WTC11 (cell line): Measurements from ENCODE around the gene PYM1. TPM values are rescaled to one million over a fixed set of nuclear protein-coding genes. Genes with fewer than 3 reads are reported as not detected.

Source experiments
- ATAC-seq: fragments of 200-7000 bp; cut with Tn5 transposase; 2 replicates; pipeline ENCODE4 v1.10.0; 2021; ENCODE audit warnings: mild to moderate bottlenecking, moderate library complexity
- CTCF ChIA-PET: fragments of 300-600 bp; sonication (Branson Sonifier 250); formaldehyde crosslinking; loops from one replicate; lab custom pipeline; 2021; ENCODE audit warnings: antibody characterized with exemption; lab: Charles Lee
- POLR2A ChIA-PET: fragments of 350-600 bp; sonication (Branson Sonifier 250); formaldehyde crosslinking; loops from one replicate; lab custom pipeline; 2021; ENCODE audit warnings: antibody characterized with exemption; lab: Charles Lee
- DNase-seq: peaks from one replicate; pipeline ENCODE4 v3.0.0; 2021; ENCODE audit warnings: low spot score
- H3K27ac Mint-ChIP-seq: 2 replicates; pipeline ENCODE4 v1.8.0; 2021; ENCODE audit warnings: mixed read lengths
- H3K27me3 Mint-ChIP-seq: 2 replicates; pipeline ENCODE4 v1.8.0; 2021; ENCODE audit warnings: low read depth, mild to moderate bottlenecking, moderate library complexity, mixed read lengths
- H3K36me3 Mint-ChIP-seq: 2 replicates; pipeline ENCODE4 v1.8.0; 2021; ENCODE audit warnings: mixed read lengths
- H3K4me1 Mint-ChIP-seq: 2 replicates; pipeline ENCODE4 v1.8.0; 2022; ENCODE audit warnings: mixed read lengths
- H3K4me3 Mint-ChIP-seq: 2 replicates; pipeline ENCODE4 v1.8.0; 2021; ENCODE audit warnings: mild to moderate bottlenecking, moderate library complexity, mixed read lengths
- H3K9me3 Mint-ChIP-seq: 2 replicates; pipeline ENCODE4 v1.8.0; 2021; ENCODE audit warnings: mixed read lengths
- ARID4B ChIP-seq: sonication (generic); formaldehyde crosslinking; IDR thresholded peaks from 2 replicates; pipeline ENCODE4 v1.8.0; 2023; ENCODE audit warnings: missing genetic modification reagents, mild to moderate bottlenecking, borderline replicate concordance
- ATF2 ChIP-seq: sonication (generic); formaldehyde crosslinking; IDR thresholded peaks from 2 replicates; pipeline ENCODE4 v1.8.1; 2022; ENCODE audit warnings: low read depth, missing genetic modification reagents, borderline replicate concordance
- CREB1 ChIP-seq: sonication (generic); formaldehyde crosslinking; IDR thresholded peaks from 2 replicates; pipeline ENCODE4 v1.8.0; 2023; ENCODE audit warnings: mild to moderate bottlenecking, missing genetic modification reagents
- E2F5 ChIP-seq: sonication (generic); formaldehyde crosslinking; IDR thresholded peaks from 2 replicates; pipeline ENCODE4 v1.8.1; 2022; ENCODE audit warnings: mild to moderate bottlenecking, moderate library complexity, missing genetic modification reagents
- EMX1 ChIP-seq: fragments of 250-450 bp; sonication (Bioruptor Pico); IDR thresholded peaks from 2 replicates; pipeline ENCODE4 v1.8.0; 2021; ENCODE audit warnings: mild to moderate bottlenecking
- FOXP1 ChIP-seq: sonication (generic); formaldehyde crosslinking; IDR thresholded peaks from 2 replicates; pipeline ENCODE4 v1.8.0; 2022; ENCODE audit warnings: missing genetic modification reagents, mild to moderate bottlenecking, moderate library complexity, borderline replicate concordance
- GABPB1 ChIP-seq: sonication (generic); formaldehyde crosslinking; IDR thresholded peaks from 2 replicates; pipeline ENCODE4 v1.8.1; 2023; ENCODE audit warnings: mild to moderate bottlenecking, missing genetic modification reagents
- MXD4 ChIP-seq: fragments of 250-450 bp; sonication (Bioruptor Pico); IDR thresholded peaks from 2 replicates; pipeline ENCODE4 v1.8.0; 2021; ENCODE audit warnings: mild to moderate bottlenecking, moderate library complexity, borderline replicate concordance
- NFYB ChIP-seq: sonication (generic); formaldehyde crosslinking; conservative IDR thresholded peaks from 2 replicates; pipeline ENCODE4 v1.8.0; 2022; ENCODE audit warnings: low read depth, missing genetic modification reagents
- OVOL2 ChIP-seq: fragments of 250-450 bp; sonication (Bioruptor Pico); IDR thresholded peaks from 2 replicates; pipeline ENCODE4 v1.9.0; 2021; ENCODE audit warnings: mild to moderate bottlenecking, borderline replicate concordance
- RELA ChIP-seq: sonication (generic); formaldehyde crosslinking; IDR thresholded peaks from 2 replicates; pipeline ENCODE4 v1.8.1; 2022; ENCODE audit warnings: missing genetic modification reagents, mild to moderate bottlenecking, borderline replicate concordance
- RORB ChIP-seq: fragments of 250-450 bp; sonication (Bioruptor Pico); IDR thresholded peaks from 2 replicates; pipeline ENCODE4 v1.9.0; 2021; ENCODE audit warnings: mild to moderate bottlenecking
- TEAD1 ChIP-seq: sonication (generic); formaldehyde crosslinking; IDR thresholded peaks from 2 replicates; pipeline ENCODE4 v1.8.0; 2022; ENCODE audit warnings: mild to moderate bottlenecking, missing genetic modification reagents
- TEAD4 ChIP-seq: sonication (generic); formaldehyde crosslinking; IDR thresholded peaks from 2 replicates; pipeline ENCODE4 v1.8.0; 2022; ENCODE audit warnings: mild to moderate bottlenecking, missing genetic modification reagents
- USF1 ChIP-seq: sonication (generic); formaldehyde crosslinking; IDR thresholded peaks from 2 replicates; pipeline ENCODE4 v1.8.0; 2022; ENCODE audit warnings: mild to moderate bottlenecking, missing genetic modification reagents
- ZBTB21 ChIP-seq: sonication (generic); formaldehyde crosslinking; IDR thresholded peaks from 2 replicates; pipeline ENCODE4 v1.8.1; 2023; ENCODE audit warnings: mild to moderate bottlenecking, missing genetic modification reagents, borderline replicate concordance
- total RNA-seq: library from RNA; stranded (reverse); gene quantifications from 3 replicates; pipeline ENCODE4 v1.2.3, GENCODE V29; 2021
- TF ChIP-seq, protein P1 (sequence below): sonication (generic); formaldehyde crosslinking; IDR thresholded peaks from 2 replicates; pipeline ENCODE4 v1.8.1; 2023; ENCODE audit warnings: mild to moderate bottlenecking, missing genetic modification reagents, borderline replicate concordance
- TF ChIP-seq, protein P2 (sequence below): sonication (generic); formaldehyde crosslinking; IDR thresholded peaks from 2 replicates; pipeline ENCODE4 v1.8.0; 2023; ENCODE audit warnings: missing genetic modification reagents
- TF ChIP-seq, protein P3 (sequence below): fragments of 250-450 bp; sonication (Bioruptor Pico); IDR thresholded peaks from 2 replicates; pipeline ENCODE4 v2.1.2; 2022; ENCODE audit warnings: mild to moderate bottlenecking, moderate library complexity
- TF ChIP-seq, protein P4 (sequence below): sonication (generic); formaldehyde crosslinking; IDR thresholded peaks from 2 replicates; pipeline ENCODE4 v1.8.1; 2023; ENCODE audit warnings: mild to moderate bottlenecking, moderate library complexity, missing genetic modification reagents

Gene PYM1
- total RNA-seq, 1 experiment from 2014 or later: 55.5 TPM

DNA sequence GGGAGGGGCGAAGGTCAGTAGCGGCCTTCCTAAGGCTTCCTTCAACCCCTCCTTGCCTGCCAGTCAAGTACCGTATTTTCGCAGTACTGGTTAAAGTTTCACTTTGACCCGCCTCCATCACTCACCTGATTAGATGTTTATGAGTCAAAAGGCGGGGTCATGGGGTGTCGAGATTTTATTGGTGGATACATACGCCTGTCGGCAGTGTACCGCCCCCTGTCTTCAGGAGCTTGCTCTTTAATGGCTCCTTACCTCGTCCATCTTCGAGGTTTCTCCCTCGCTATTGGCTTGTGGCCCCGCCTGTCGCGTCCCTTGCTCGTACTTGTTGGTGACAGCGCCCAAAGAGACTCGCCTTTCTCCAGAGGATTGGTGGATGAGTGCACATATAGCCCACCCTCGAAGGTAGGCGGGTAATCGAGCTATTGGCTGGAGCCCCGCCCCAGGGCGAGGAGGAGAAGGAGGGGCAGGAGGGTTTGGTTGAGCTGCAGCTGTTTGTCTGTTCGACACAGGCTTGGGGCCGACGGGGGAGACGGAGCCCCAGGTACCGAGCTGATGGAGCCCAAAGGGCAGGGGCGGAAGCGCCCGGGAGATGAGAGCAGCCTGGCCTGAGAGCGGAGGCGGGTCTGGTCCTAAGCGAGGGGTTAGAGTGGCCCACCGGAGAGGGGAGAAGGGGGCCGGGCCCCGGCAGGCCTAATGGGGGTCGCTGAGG is 46.1 kb upstream of the PYM1 start, which contains the start of gene RAB5B:
TSS of gene RAB5B (plus strand) at position 480 of the 709 bp plus-strand sequence. CDS start 12,883 bp downstream, outside the sequence.
- Mint-ChIP-seq H3K27me3 (no peaks in the 10 kb centered on the region), H3K36me3 (peaks cover 37% of the 10 kb centered on the region), H3K4me3 (no peak within 1 kb of the TSS), H3K9me3 (no peaks in the 10 kb centered on the region), H3K27ac (no peak within 1 kb of the TSS), H3K4me1 (no peaks in the 10 kb centered on the region; the same call in 1 of the 2 replicates)
- CTCF ChIA-PET: interaction anchor here (0.7 to 2.5 kb wide), 35 partner anchors 12 to 663 kb away, joined by 3 to 32 read pairs (median 4); partner anchors contain the start of genes CD63, DNAJC14, ERBB3 and IKZF4
- DNase-seq: peak; percentile 99
- peak; percentile 91 for ATAC-seq
- POLR2A ChIA-PET: interaction anchor here (0.6 to 2.1 kb wide), 29 partner anchors 8 to 1481 kb away, joined by 3 to 22 read pairs (median 5); partner anchors contain the start of genes CD63, DNAJC14, ERBB3 and IKZF4
- TF ChIP-seq GABPB1 (CRISPR knock-in tag) (peak; percentile 55; the same call in 1 of the 2 replicates), MXD4 (CRISPR knock-in tag) (no peak), ARID4B (peak; percentile 62; the same call in 1 of the 2 replicates), USF1 (CRISPR knock-in tag) (peak; percentile 48; the same call in 1 of the 2 replicates), ZBTB21 (CRISPR knock-in tag) (peak; percentile 46; the same call in 1 of the 2 replicates), NFYB (CRISPR knock-in tag) (peak; percentile 98), E2F5 (CRISPR knock-in tag) (peak; percentile 14; the same call in 1 of the 2 replicates), FOXP1 (CRISPR knock-in tag) (peak; percentile 56; the same call in 1 of the 2 replicates), RORB (CRISPR knock-in tag) (no peak), OVOL2 (CRISPR knock-in tag) (no peak), CREB1 (CRISPR knock-in tag) (no peak), TEAD1 (CRISPR knock-in tag) (peak; percentile 75; the same call in 1 of the 2 replicates), ATF2 (CRISPR knock-in tag) (no peak), TEAD4 (CRISPR knock-in tag) (no peak; the same call in 1 of the 2 replicates), EMX1 (CRISPR knock-in tag) (no peak), RELA (CRISPR knock-in tag) (no peak)
- TF ChIP-seq, protein P1, sequence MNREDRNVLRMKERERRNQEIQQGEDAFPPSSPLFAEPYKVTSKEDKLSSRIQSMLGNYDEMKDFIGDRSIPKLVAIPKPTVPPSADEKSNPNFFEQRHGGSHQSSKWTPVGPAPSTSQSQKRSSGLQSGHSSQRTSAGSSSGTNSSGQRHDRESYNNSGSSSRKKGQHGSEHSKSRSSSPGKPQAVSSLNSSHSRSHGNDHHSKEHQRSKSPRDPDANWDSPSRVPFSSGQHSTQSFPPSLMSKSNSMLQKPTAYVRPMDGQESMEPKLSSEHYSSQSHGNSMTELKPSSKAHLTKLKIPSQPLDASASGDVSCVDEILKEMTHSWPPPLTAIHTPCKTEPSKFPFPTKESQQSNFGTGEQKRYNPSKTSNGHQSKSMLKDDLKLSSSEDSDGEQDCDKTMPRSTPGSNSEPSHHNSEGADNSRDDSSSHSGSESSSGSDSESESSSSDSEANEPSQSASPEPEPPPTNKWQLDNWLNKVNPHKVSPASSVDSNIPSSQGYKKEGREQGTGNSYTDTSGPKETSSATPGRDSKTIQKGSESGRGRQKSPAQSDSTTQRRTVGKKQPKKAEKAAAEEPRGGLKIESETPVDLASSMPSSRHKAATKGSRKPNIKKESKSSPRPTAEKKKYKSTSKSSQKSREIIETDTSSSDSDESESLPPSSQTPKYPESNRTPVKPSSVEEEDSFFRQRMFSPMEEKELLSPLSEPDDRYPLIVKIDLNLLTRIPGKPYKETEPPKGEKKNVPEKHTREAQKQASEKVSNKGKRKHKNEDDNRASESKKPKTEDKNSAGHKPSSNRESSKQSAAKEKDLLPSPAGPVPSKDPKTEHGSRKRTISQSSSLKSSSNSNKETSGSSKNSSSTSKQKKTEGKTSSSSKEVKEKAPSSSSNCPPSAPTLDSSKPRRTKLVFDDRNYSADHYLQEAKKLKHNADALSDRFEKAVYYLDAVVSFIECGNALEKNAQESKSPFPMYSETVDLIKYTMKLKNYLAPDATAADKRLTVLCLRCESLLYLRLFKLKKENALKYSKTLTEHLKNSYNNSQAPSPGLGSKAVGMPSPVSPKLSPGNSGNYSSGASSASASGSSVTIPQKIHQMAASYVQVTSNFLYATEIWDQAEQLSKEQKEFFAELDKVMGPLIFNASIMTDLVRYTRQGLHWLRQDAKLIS: no peak
- TF ChIP-seq, protein P2, sequence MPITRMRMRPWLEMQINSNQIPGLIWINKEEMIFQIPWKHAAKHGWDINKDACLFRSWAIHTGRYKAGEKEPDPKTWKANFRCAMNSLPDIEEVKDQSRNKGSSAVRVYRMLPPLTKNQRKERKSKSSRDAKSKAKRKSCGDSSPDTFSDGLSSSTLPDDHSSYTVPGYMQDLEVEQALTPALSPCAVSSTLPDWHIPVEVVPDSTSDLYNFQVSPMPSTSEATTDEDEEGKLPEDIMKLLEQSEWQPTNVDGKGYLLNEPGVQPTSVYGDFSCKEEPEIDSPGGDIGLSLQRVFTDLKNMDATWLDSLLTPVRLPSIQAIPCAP (CRISPR knock-in tag): peak; percentile 25; the same call in 1 of the 2 replicates
- TF ChIP-seq, protein P3, sequence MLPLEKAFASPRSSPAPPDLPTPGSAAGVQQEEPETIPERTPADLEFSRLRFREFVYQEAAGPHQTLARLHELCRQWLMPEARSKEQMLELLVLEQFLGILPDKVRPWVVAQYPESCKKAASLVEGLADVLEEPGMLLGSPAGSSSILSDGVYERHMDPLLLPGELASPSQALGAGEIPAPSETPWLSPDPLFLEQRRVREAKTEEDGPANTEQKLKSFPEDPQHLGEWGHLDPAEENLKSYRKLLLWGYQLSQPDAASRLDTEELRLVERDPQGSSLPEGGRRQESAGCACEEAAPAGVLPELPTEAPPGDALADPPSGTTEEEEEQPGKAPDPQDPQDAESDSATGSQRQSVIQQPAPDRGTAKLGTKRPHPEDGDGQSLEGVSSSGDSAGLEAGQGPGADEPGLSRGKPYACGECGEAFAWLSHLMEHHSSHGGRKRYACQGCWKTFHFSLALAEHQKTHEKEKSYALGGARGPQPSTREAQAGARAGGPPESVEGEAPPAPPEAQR: no peak
- TF ChIP-seq, protein P4, sequence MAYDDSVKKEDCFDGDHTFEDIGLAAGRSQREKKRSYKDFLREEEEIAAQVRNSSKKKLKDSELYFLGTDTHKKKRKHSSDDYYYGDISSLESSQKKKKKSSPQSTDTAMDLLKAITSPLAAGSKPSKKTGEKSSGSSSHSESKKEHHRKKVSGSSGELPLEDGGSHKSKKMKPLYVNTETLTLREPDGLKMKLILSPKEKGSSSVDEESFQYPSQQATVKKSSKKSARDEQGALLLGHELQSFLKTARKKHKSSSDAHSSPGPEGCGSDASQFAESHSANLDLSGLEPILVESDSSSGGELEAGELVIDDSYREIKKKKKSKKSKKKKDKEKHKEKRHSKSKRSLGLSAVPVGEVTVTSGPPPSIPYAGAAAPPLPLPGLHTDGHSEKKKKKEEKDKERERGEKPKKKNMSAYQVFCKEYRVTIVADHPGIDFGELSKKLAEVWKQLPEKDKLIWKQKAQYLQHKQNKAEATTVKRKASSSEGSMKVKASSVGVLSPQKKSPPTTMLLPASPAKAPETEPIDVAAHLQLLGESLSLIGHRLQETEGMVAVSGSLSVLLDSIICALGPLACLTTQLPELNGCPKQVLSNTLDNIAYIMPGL (CRISPR knock-in tag): peak; percentile 74; the same call in 1 of the 2 replicates
